A673 (cell line): ENCODE results near the gene LRRC4B. TPM values are rescaled to one million over a fixed set of nuclear protein-coding genes. Genes with fewer than 3 reads are reported as not detected.

Experiments used
- BruUV-seq: library from RNA; stranded (reverse); fragments of 400-500 nt; replicated peaks from 2 replicates; lab custom pipeline; 2021; lab: Mats Ljungman, UMichigan
- CTCF ChIA-PET: fragments of 300-600 bp; sonication (Branson Sonifier 250); formaldehyde crosslinking; loops from one replicate; lab custom pipeline; 2022; ENCODE audit warnings: antibody characterized with exemption; lab: Charles Lee
- POLR2A ChIA-PET: fragments of 300-600 bp; sonication (Branson Sonifier 250); formaldehyde crosslinking; loops from one replicate; lab custom pipeline; 2022; ENCODE audit warnings: antibody characterized with exemption; ENCODE audit not compliant: low non-redundant PET; lab: Charles Lee
- DNase-seq: peaks from one replicate; pipeline ENCODE4 v3.0.0-alpha.2; 2015; ENCODE audit warnings: low spot score
- H3K27ac ChIP-seq: fragments of 200-600 bp; sonication (generic); 2 replicates; pipeline ENCODE4 v1.5.1; 2016; ENCODE audit warnings: mixed run types, low read depth, mild to moderate bottlenecking, mixed read lengths, antibody characterized with exemption, low read length; ENCODE audit not compliant: poor library complexity, severe bottlenecking
- H3K27me3 ChIP-seq: fragments of 200-600 bp; sonication (generic); replicated peaks from 2 replicates; pipeline ENCODE4 v1.6.1; 2017; ENCODE audit warnings: mixed run types, low read depth, mild to moderate bottlenecking, mixed read lengths, antibody characterized with exemption, low read length; ENCODE audit not compliant: insufficient read depth, poor library complexity
- H3K36me3 ChIP-seq: fragments of 200-600 bp; sonication (generic); 2 replicates; pipeline ENCODE4 v1.6.1; 2016; ENCODE audit warnings: mixed run types, mild to moderate bottlenecking, mixed read lengths, antibody characterized with exemption, low read length; ENCODE audit not compliant: insufficient read depth, poor library complexity, severe bottlenecking
- H3K4me1 ChIP-seq: fragments of 200-600 bp; sonication (generic); 2 replicates; pipeline ENCODE4 v1.6.1; 2017; ENCODE audit warnings: mixed run types, mild to moderate bottlenecking, mixed read lengths, antibody characterized with exemption, low read length; ENCODE audit not compliant: insufficient read depth, poor library complexity, severe bottlenecking
- H3K4me3 ChIP-seq: fragments of 200-600 bp; sonication (generic); 2 replicates; pipeline ENCODE4 v1.5.1; 2016; ENCODE audit warnings: low read depth, mixed run types, mild to moderate bottlenecking, mixed read lengths, low read length; ENCODE audit not compliant: poor library complexity, severe bottlenecking
- H3K9me3 ChIP-seq: fragments of 200-600 bp; sonication (generic); 2 replicates; pipeline ENCODE4 v1.6.1; 2016; ENCODE audit warnings: mixed run types, low read depth, mild to moderate bottlenecking, mixed read lengths, antibody characterized with exemption, low read length; ENCODE audit not compliant: poor library complexity, severe bottlenecking
- EZH2 ChIP-seq: fragments of 200-600 bp; sonication (generic); IDR thresholded peaks from 2 replicates; pipeline ENCODE4 v1.6.1; 2017; ENCODE audit warnings: borderline replicate concordance, low read depth, mild to moderate bottlenecking, mixed read lengths, antibody characterized with exemption, low read length; ENCODE audit not compliant: poor library complexity, severe bottlenecking
- intact Hi-C: fragments of 100-400 bp; cut with micrococcal nuclease; formaldehyde crosslinking; loops from one replicate; pipeline ENCODE4 v1.10.0; 2022; ENCODE audit not compliant: unreplicated experiment
- total RNA-seq: library from RNA; stranded (reverse); gene quantifications from 2 replicates; pipeline ENCODE4 v1.2.3, GENCODE V29; 2021
- TF ChIP-seq, protein P1 (sequence below): fragments of 300-800, 200-600 bp; sonication (generic); conservative IDR thresholded peaks from 2 replicates; pipeline ENCODE4 v1.5.1; 2017; ENCODE audit warnings: low read depth, mild to moderate bottlenecking, antibody characterized with exemption, low read length, moderate library complexity, mixed read lengths

LRRC4B gene
- total RNA-seq, 1 experiment from 2014 or later: 23.1 TPM

DNA sequence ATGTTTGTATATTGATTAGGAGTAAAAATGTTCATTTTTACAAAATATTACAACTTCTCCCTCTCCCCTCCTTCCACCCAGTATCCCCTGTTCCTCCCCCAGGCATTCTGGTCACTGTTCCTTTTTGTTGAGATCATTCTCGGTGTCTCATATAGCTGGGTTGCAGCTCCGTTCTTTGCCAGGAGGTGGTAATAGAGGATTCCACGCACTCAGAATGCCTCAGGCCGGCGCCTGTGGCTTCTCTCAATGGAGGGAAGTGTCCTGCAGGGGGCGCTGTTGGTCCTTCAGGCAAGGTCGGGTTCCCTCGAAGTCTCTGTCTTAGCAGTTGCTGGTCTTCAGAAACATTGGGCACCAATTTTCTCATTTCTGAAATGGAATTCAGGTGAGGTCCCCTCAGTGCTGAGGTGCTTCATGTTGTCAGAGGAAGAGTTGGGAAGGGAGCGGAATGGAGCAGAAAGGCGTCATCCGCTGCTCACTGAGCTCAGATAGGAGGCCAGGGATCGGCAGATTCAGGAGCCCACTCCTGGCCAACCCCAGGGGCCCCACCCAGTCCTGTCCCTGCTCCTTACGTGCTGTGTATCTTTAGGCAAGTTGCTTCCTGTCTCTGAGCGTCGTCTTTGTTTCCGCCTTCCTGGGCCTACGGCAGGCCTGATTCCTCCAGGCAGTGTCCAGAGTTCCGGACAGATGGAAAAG, 81.3 kb downstream of the LRRC4B start:
- Histone ChIP-seq H3K36me3 (no peaks in the 10 kb centered on the region), H3K4me3 (no peak overlapping the region), H3K4me1 (no peaks in the 10 kb centered on the region), H3K9me3 (peaks cover 8% of the 10 kb centered on the region), H3K27me3 (peaks cover 36% of the 10 kb centered on the region), H3K27ac (no peak overlapping the region)
- POLR2A ChIA-PET: no interaction called here
- no TSS peak for BruUV-seq
- intact Hi-C loops: no loop called here
- DNase-seq: peak; percentile 78
- CTCF ChIA-PET: interaction anchor here (0.5 to 0.9 kb wide), 2 partner anchors 22 to 183 kb away, joined by 3 to 10 read pairs; no protein-coding TSS in a partner anchor
- no peak for TF ChIP-seq EZH2
- TF ChIP-seq, protein P1, sequence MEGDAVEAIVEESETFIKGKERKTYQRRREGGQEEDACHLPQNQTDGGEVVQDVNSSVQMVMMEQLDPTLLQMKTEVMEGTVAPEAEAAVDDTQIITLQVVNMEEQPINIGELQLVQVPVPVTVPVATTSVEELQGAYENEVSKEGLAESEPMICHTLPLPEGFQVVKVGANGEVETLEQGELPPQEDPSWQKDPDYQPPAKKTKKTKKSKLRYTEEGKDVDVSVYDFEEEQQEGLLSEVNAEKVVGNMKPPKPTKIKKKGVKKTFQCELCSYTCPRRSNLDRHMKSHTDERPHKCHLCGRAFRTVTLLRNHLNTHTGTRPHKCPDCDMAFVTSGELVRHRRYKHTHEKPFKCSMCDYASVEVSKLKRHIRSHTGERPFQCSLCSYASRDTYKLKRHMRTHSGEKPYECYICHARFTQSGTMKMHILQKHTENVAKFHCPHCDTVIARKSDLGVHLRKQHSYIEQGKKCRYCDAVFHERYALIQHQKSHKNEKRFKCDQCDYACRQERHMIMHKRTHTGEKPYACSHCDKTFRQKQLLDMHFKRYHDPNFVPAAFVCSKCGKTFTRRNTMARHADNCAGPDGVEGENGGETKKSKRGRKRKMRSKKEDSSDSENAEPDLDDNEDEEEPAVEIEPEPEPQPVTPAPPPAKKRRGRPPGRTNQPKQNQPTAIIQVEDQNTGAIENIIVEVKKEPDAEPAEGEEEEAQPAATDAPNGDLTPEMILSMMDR: peak; percentile 67

DNA sequence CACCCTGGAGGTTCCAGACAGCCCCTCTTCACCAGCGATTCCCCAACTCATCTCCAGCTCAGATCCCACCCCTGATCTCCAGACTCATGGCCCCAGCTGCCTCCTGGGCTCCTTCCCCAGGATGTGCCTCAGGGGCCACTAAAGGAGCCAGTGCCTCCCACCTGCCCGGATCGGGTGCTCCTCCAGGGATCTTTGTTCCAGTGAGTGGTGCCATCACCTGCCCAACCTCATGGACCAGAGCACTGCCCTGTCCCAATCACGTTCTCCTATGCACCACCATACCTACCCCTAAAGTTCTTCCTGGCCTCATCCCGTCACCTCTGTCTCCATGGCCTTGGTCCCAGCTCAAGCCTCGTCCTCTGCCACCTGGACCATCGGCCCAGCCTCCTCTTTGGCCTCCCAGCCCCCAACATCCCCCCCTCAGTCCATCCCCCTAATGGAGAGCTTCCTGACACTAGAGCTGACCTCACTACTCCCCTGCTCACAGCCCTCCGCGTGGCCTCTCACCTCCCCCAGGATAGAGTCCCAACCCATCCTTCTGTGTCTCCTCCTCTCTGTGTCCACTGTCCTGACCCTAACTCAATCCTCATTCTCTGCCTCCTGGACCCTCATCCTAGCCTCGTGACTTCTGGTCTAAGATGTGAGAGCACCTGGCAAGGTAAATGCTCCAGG, 82.8 kb downstream of the LRRC4B start:
- Histone ChIP-seq H3K9me3 (peaks cover 8% of the 10 kb centered on the region), H3K27ac (no peak overlapping the region), H3K4me3 (no peak overlapping the region), H3K4me1 (no peaks in the 10 kb centered on the region), H3K36me3 (peaks cover 5% of the 10 kb centered on the region), H3K27me3 (peaks cover 21% of the 10 kb centered on the region)
- no peak for DNase-seq
- intact Hi-C loops: no loop called here
- no TSS peak for BruUV-seq
- CTCF ChIA-PET: no interaction called here
- TF ChIP-seq, protein P1: no peak
- no peak for TF ChIP-seq EZH2
- POLR2A ChIA-PET: no interaction called here

- no peak for TF ChIP-seq EZH2
- TF ChIP-seq, protein P1: no peak
- Histone ChIP-seq H3K27me3 (no peaks in the 10 kb centered on the region), H3K4me3 (no peak overlapping the region), H3K4me1 (no peaks in the 10 kb centered on the region), H3K9me3 (peaks cover 8% of the 10 kb centered on the region), H3K36me3 (peaks cover 29% of the 10 kb centered on the region), H3K27ac (no peak overlapping the region)
- ChIA-PET POLR2A (no interaction called here), CTCF (no interaction called here)
- intact Hi-C loops: no loop called here
- TSS peak; percentile 72 for BruUV-seq
- DNase-seq: no peak
These were observed 85.3 kb downstream of the LRRC4B start for GRCh38 chr19:50482916-50483315.
